Measurements from ENCODE around the gene TTF1. TPM values are rescaled to one million over a fixed set of nuclear protein-coding genes. Genes with fewer than 3 reads are reported as not detected.

The TTF1 gene
- total RNA-seq, 4 donors from 2014 or later, result 9.6 to 30.4 (median 12.0) TPM

DNA sequence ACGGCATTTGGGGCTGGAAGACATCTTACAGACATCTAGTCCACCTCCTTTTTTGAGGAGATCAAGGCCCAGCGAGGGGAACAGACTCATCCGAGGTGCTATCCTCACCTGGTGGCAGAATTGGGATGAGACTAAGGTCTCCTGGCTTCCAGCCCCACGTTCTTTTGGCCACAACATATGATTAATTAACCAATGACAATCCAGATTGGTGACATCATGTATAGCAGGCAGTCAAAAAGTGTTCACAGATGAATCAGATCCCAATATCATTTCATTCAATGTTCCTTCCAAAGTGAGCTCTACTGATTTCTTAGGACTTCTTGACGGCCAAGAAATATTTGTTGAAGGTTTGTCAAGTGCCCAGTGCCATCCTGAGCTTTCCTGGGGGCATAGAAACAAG lies 7.3 kb upstream of the TTF1 start:
- Histone ChIP-seq H3K4me3 (no peak overlapping the region), H3K27me3 (peaks cover 0 to 96% of the 10 kb centered on the region in 2 donors), H3K27ac (no peak overlapping the region), H3K9me3 (no peaks in the 10 kb centered on the region), H3K4me1 (peaks cover 0 to 22% (median 15%) of the 10 kb centered on the region in 4 donors), H3K36me3 (no peaks in the 10 kb centered on the region)
- WGBS, 2 donors, result 55 to 60% methylated on average over 5 of the region's 5 CpGs
- TF ChIP-seq POLR2A (IDR thresholded peaks at IDR 0.05), result no peak
- no peak for TF ChIP-seq EP300 (IDR thresholded peaks at IDR 0.05)
- TF ChIP-seq CTCF (IDR thresholded peaks at IDR 0.05), result no peak
- no peak for DNase-seq (ENCODE audit: low spot score in 2 of 2)

- Histone ChIP-seq H3K9me3 (no peaks in the 10 kb centered on the region), H3K27me3 (peaks cover 0 to 79% of the 10 kb centered on the region in 2 donors), H3K36me3 (no peaks in the 10 kb centered on the region), H3K27ac (no peak overlapping the region), H3K4me1 (peaks cover 0 to 26% (median 16%) of the 10 kb centered on the region in 4 donors), H3K4me3 (no peak overlapping the region)
- 7 to 10% methylated on average over 7 to 8 of the region's 8 CpGs for WGBS, 2 donors
- DNase-seq (ENCODE audit: low spot score in 2 of 2), result no peak
- no peak for TF ChIP-seq POLR2A (IDR thresholded peaks at IDR 0.05)
- peak in 3 of 5 experiments; percentile 13 to 25 (median 20) for TF ChIP-seq CTCF (IDR thresholded peaks at IDR 0.05)
Measured at GRCh38 chr9:132412089-132412488, 5.4 kb upstream of the TTF1 start.

DNA sequence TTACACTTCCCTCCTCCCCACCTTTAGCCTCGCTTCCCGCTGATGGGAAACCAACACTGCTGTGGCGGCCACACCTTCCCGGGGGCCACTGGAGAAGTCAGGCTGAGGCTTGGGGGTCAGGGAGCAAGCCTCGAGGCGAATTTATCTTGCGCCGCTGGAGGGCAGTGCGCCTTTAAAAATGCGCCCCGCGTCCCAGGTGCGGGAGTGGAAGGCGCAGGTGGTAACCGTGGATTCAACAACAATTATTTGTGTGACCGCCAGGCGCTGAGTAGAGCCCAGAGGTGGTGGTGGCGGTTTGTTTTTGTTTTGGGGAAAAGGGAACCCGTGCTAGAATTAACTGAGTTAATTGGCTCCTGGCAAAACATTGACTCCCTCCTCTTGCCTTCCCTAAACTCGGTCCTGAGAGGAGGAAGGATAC lies 4.5 kb upstream of the TTF1 start:
- no peak for DNase-seq (ENCODE audit: low spot score in 2 of 2)

GRCh38 chr9:132410642-132411041 lies 4.0 kb upstream of the TTF1 start:
- 11 to 12% methylated on average over 18 to 19 of the region's 19 CpGs for WGBS, 2 donors

More for the DNA sequence above, 4.5 kb upstream of the TTF1 start:
- Histone ChIP-seq H3K4me1 (peaks cover 0 to 30% (median 16%) of the 10 kb centered on the region in 4 donors), H3K9me3 (no peaks in the 10 kb centered on the region), H3K27ac (no peak overlapping the region), H3K4me3 (peak overlapping the region in 2 of 4 donors; percentile 54), H3K27me3 (peaks cover 0 to 72% of the 10 kb centered on the region in 2 donors), H3K36me3 (no peaks in the 10 kb centered on the region)
- WGBS, 2 donors, result 1% methylated on average over 18 to 20 of the region's 20 CpGs
- TF ChIP-seq POLR2A (IDR thresholded peaks at IDR 0.05) (no peak), CTCF (IDR thresholded peaks at IDR 0.05) (peak; percentile 40 to 62 (median 50)), EP300 (IDR thresholded peaks at IDR 0.05) (no peak)

More at GRCh38 chr9:132410642-132411041, 4.0 kb upstream of the TTF1 start:
- Histone ChIP-seq H3K4me3 (peak overlapping the region; percentile 38 to 54 (median 52)), H3K9me3 (no peaks in the 10 kb centered on the region), H3K4me1 (peaks cover 0 to 35% (median 20%) of the 10 kb centered on the region in 4 donors), H3K27me3 (peaks cover 0 to 67% of the 10 kb centered on the region in 2 donors), H3K36me3 (no peaks in the 10 kb centered on the region), H3K27ac (no peak overlapping the region)
- no peak for TF ChIP-seq EP300 (IDR thresholded peaks at IDR 0.05)
- TF ChIP-seq CTCF (IDR thresholded peaks at IDR 0.05), result no peak
- no peak for TF ChIP-seq POLR2A (IDR thresholded peaks at IDR 0.05)
- DNase-seq (ENCODE audit: low spot score in 2 of 2), result no peak
